Measurements from ENCODE around the gene RHOG. TPM values are rescaled to one million over a fixed set of nuclear protein-coding genes. Genes with fewer than 3 reads are reported as not detected.

Gene RHOG
- 24.9 and 26.4 TPM in 2 replicates for total RNA-seq (2021)
- long read RNA-seq, transcript RHOG-201 (2 exons, 1,319 nt): major isoform, 92 of 98 reads
- long read RNA-seq, partial matches to known transcripts: 5 of 98 reads
- long read RNA-seq, other reads (novel, unspliced or antisense): 1 of 98 reads

DNA sequence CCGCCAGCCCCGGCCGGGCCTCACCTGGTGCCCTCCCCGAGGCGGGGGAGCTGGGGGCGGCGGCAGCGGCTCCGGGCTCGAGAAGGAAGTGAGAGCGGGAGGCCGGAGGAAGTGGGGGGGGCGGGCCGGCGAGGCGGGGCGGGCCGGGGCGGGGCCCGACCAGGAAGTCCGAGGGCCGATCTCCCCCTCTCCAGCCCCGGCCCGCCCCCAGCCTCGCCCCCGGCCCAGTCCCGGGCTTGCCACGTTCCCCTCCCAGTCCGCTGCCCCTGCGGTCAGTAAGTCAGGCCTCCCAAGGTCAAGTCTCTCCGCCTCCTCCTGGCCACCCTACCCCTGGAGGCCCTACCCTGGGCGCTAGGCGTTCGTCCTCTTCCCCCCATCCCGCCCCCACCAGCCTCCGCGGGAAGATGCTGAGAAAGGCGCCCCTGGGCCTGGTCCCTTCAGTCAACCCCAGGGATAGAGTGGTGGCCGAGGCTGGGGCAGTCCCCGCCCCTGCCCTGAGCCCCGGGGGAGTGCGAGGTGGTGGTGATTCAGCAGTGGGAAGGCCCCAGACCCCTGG lies at the start of gene RHOG:
Gene RHOG, minus strand, starts transcription at position 90 of the 556 bp plus-strand sequence. CDS start 12,821 bp downstream, outside the sequence.
- H2BK12ac ChIP-seq (ENCODE audit: insufficient read length, low read depth, low read length): no peak within 1 kb of the TSS
- DNase-seq: peak; percentile 85
- no peak within 1 kb of the TSS for H2BK120ac ChIP-seq (ENCODE audit: low read depth, low read length, poor library complexity, severe bottlenecking)
- H4K91ac ChIP-seq (ENCODE audit: insufficient read length, low read depth, low read length): no peak within 1 kb of the TSS
- peaks cover 7% of the 10 kb centered on the region for H3K23me2 ChIP-seq (ENCODE audit: insufficient read length, low read depth, low read length, poor library complexity, severe bottlenecking)
- Mint-ChIP-seq H3K4me3 (peak within 1 kb of the TSS; percentile 84 to 92), H3K27ac (peak within 1 kb of the TSS in 2 of 3 experiments; percentile 78 to 90; a peak in 4 of 7 replicates), H3K4me1 (peaks cover 29 to 31% of the 10 kb centered on the region in 2 experiments), H3K9me3 (no peaks in the 10 kb centered on the region; a peak in 1 of 5 replicates), H3K27me3 (ENCODE audit: low read depth) (peaks cover 16% of the 10 kb centered on the region), H3K36me3 (ENCODE audit: insufficient read depth in 1 of 3, low read depth in 3 of 3) (peaks cover 0 to 8% (median 7%) of the 10 kb centered on the region in 3 experiments; a peak in 3 of 7 replicates)
- peak within 1 kb of the TSS; percentile 39; the same call in 1 of the 2 replicates for H3K14ac ChIP-seq (ENCODE audit: insufficient read depth, low read length)
- peak within 1 kb of the TSS; percentile 41 for H3K9ac ChIP-seq (ENCODE audit: extremely low read depth, insufficient read length, low read length)
- peaks cover 4% of the 10 kb centered on the region; the same call in 1 of the 2 replicates for H3K4me1 ChIP-seq (ENCODE audit: insufficient read depth, low read length)
- no peak within 1 kb of the TSS for H2BK20ac ChIP-seq (ENCODE audit: low read depth, low read length, poor library complexity, severe bottlenecking)
- H3K79me2 ChIP-seq (ENCODE audit: insufficient read depth, low read length): peaks cover 2% of the 10 kb centered on the region; the same call in 1 of the 2 replicates
- WGBS (ENCODE audit: extremely low coverage, insufficient read length, low lambda C conversion rate): no CpG with 5 or more reads among the region's 42 CpGs
- no peaks in the 10 kb centered on the region for H3K79me1 ChIP-seq (ENCODE audit: insufficient read depth, low read depth, low read length, poor library complexity, severe bottlenecking)
- peaks cover 4% of the 10 kb centered on the region for H4K20me1 ChIP-seq (ENCODE audit: control insufficient read depth, insufficient read depth, insufficient read length)
- H2AK5ac ChIP-seq (ENCODE audit: insufficient read length, low read length): no peak within 1 kb of the TSS
- no peak within 1 kb of the TSS for H2BK15ac ChIP-seq (ENCODE audit: low read depth, low read length)
- TF ChIP-seq, protein P1, sequence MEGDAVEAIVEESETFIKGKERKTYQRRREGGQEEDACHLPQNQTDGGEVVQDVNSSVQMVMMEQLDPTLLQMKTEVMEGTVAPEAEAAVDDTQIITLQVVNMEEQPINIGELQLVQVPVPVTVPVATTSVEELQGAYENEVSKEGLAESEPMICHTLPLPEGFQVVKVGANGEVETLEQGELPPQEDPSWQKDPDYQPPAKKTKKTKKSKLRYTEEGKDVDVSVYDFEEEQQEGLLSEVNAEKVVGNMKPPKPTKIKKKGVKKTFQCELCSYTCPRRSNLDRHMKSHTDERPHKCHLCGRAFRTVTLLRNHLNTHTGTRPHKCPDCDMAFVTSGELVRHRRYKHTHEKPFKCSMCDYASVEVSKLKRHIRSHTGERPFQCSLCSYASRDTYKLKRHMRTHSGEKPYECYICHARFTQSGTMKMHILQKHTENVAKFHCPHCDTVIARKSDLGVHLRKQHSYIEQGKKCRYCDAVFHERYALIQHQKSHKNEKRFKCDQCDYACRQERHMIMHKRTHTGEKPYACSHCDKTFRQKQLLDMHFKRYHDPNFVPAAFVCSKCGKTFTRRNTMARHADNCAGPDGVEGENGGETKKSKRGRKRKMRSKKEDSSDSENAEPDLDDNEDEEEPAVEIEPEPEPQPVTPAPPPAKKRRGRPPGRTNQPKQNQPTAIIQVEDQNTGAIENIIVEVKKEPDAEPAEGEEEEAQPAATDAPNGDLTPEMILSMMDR (conservative IDR thresholded peaks at IDR 0.05): no peak
- H3K56ac ChIP-seq (ENCODE audit: insufficient read length, low read depth, low read length): no peak within 1 kb of the TSS
- no peak within 1 kb of the TSS for H3K4ac ChIP-seq (ENCODE audit: low read depth, low read length)
- no peak within 1 kb of the TSS for H2AFZ ChIP-seq (ENCODE audit: low read length)
- H3K23ac ChIP-seq (ENCODE audit: insufficient read length, low read depth, low read length): no peak within 1 kb of the TSS
- peak within 1 kb of the TSS; percentile 70 for H3K4me2 ChIP-seq (ENCODE audit: insufficient read depth, insufficient read length, low read length)
- H3T11ph ChIP-seq (ENCODE audit: low read length): no peak within 1 kb of the TSS
- no peak within 1 kb of the TSS for H3K27ac ChIP-seq (ENCODE audit: insufficient read length, low read depth, low read length)
- H4K8ac ChIP-seq (replicated peaks; ENCODE audit: insufficient read length, low read depth, low read length): no peak within 1 kb of the TSS
- H3K9me3 ChIP-seq (ENCODE audit: control insufficient read depth, low read depth, low read length): no peaks in the 10 kb centered on the region
- H4K5ac ChIP-seq (ENCODE audit: insufficient read length, low read depth, low read length): no peak within 1 kb of the TSS
- peak within 1 kb of the TSS; percentile 39 for H3K18ac ChIP-seq (ENCODE audit: insufficient read length, low read depth, low read length)
- no peak within 1 kb of the TSS for H2BK5ac ChIP-seq (ENCODE audit: insufficient read length, low read length)
- H3K27me3 ChIP-seq (ENCODE audit: insufficient read depth, low read length): no peaks in the 10 kb centered on the region; the same call in 1 of the 2 replicates

All from H9 (cell line).